GM12873 (cell line): ENCODE data around the gene ZNF490.

Experiments
- CTCF ChIP-seq: IDR thresholded peaks from 2 replicates; pipeline ENCODE4 v1.5.1; 2012; ENCODE audit warnings: low read depth, mild to moderate bottlenecking, moderate library complexity, low read length, control low read depth; ENCODE audit not compliant: insufficient read depth; ENCODE audit errors: missing control alignments

The ZNF490 gene

GRCh38 chr19:12607631-12608030 lies 3.0 kb downstream of the ZNF490 start:
- no peak for TF ChIP-seq CTCF

GRCh38 chr19:12606796-12607195 lies 3.8 kb downstream of the ZNF490 start:
- TF ChIP-seq CTCF = no peak

- TF ChIP-seq CTCF = no peak
Observed at GRCh38 chr19:12603714-12604113, 6.9 kb downstream of the ZNF490 start.

GRCh38 chr19:12597594-12597993 lies 13.0 kb downstream of the ZNF490 start:
- no peak for TF ChIP-seq CTCF

- TF ChIP-seq CTCF = no peak
Observed at GRCh38 chr19:12596927-12597548, 13.6 kb downstream of the ZNF490 start.

GRCh38 chr19:12596485-12596884 lies 14.1 kb downstream of the ZNF490 start:
- TF ChIP-seq CTCF = no peak

GRCh38 chr19:12581100-12581499 lies 29.5 kb downstream of the ZNF490 start:
- TF ChIP-seq CTCF = no peak
